H9 (cell line): ENCODE results near the gene MARK2. TPM values are rescaled to one million over a fixed set of nuclear protein-coding genes. Genes with fewer than 3 reads are reported as not detected.

Experiments used
- DNase-seq: peaks from one replicate; pipeline ENCODE4 v3.0.0-alpha.2; 2017
- H2AFZ ChIP-seq: one replicate; pipeline ENCODE4 v1.6.1; 2013; ENCODE audit warnings: mild to moderate bottlenecking, low read length, control low read depth, moderate library complexity
- H2AK5ac ChIP-seq: 2 replicates; pipeline ENCODE4 v1.6.1; 2013; ENCODE audit warnings: low read length, control low read depth, mixed read lengths; ENCODE audit not compliant: insufficient read length
- H2BK120ac ChIP-seq: one replicate; pipeline ENCODE4 v1.6.1; 2013; ENCODE audit warnings: low read depth, mild to moderate bottlenecking, low read length, control low read depth, inconsistent platforms; ENCODE audit not compliant: poor library complexity, severe bottlenecking
- H2BK12ac ChIP-seq: 2 replicates; pipeline ENCODE4 v1.6.1; 2013; ENCODE audit warnings: low read length, control low read depth, mixed read lengths, low read depth; ENCODE audit not compliant: insufficient read length
- H2BK15ac ChIP-seq: 2 replicates; pipeline ENCODE4 v1.6.1; 2013; ENCODE audit warnings: low read depth, low read length, control low read depth
- H2BK20ac ChIP-seq: one replicate; pipeline ENCODE4 v1.6.1; 2013; ENCODE audit warnings: low read depth, mild to moderate bottlenecking, low read length, control low read depth, inconsistent platforms; ENCODE audit not compliant: poor library complexity, severe bottlenecking
- H2BK5ac ChIP-seq: 2 replicates; pipeline ENCODE4 v1.6.1; 2013; ENCODE audit warnings: low read length, control low read depth, mixed read lengths; ENCODE audit not compliant: insufficient read length
- H3K14ac ChIP-seq: 2 replicates; pipeline ENCODE4 v1.6.1; 2013; ENCODE audit warnings: low read length, control low read depth; ENCODE audit not compliant: insufficient read depth
- H3K18ac ChIP-seq: 2 replicates; pipeline ENCODE4 v1.6.1; 2013; ENCODE audit warnings: low read depth, mild to moderate bottlenecking, mixed read lengths, low read length, control low read depth; ENCODE audit not compliant: insufficient read length
- H3K23ac ChIP-seq: 2 replicates; pipeline ENCODE4 v1.6.1; 2013; ENCODE audit warnings: low read length, control low read depth, mixed read lengths, low read depth; ENCODE audit not compliant: insufficient read length
- H3K23me2 ChIP-seq: 2 replicates; pipeline ENCODE4 v1.6.1; 2013; ENCODE audit warnings: low read depth, mild to moderate bottlenecking, mixed read lengths, low read length, control low read depth; ENCODE audit not compliant: insufficient read length, poor library complexity, severe bottlenecking
- H3K27ac ChIP-seq: 2 replicates; pipeline ENCODE4 v1.5.1; 2013; ENCODE audit warnings: low read length, control low read depth, mixed read lengths, low read depth; ENCODE audit not compliant: insufficient read length
- H3K27me3 ChIP-seq: 2 replicates; pipeline ENCODE4 v1.6.1; 2013; ENCODE audit warnings: low read length, control low read depth, inconsistent platforms; ENCODE audit not compliant: insufficient read depth
- H3K4ac ChIP-seq: 2 replicates; pipeline ENCODE4 v1.6.1; 2013; ENCODE audit warnings: low read depth, mild to moderate bottlenecking, control low read depth, inconsistent platforms, low read length, moderate library complexity
- H3K4me1 ChIP-seq: 2 replicates; pipeline ENCODE4 v1.6.1; 2013; ENCODE audit warnings: low read length, control low read depth, inconsistent platforms; ENCODE audit not compliant: insufficient read depth
- H3K4me2 ChIP-seq: 2 replicates; pipeline ENCODE4 v1.6.1; 2013; ENCODE audit warnings: low read length, control low read depth, mixed read lengths; ENCODE audit not compliant: insufficient read length, insufficient read depth
- H3K56ac ChIP-seq: 2 replicates; pipeline ENCODE4 v1.6.1; 2013; ENCODE audit warnings: low read depth, mild to moderate bottlenecking, mixed read lengths, low read length, control low read depth; ENCODE audit not compliant: insufficient read length
- H3K79me1 ChIP-seq: 2 replicates; pipeline ENCODE4 v1.6.1; 2013; ENCODE audit warnings: low read depth, mild to moderate bottlenecking, moderate library complexity, low read length, control low read depth, inconsistent platforms; ENCODE audit not compliant: insufficient read depth, poor library complexity, severe bottlenecking
- H3K79me2 ChIP-seq: 2 replicates; pipeline ENCODE4 v1.6.1; 2013; ENCODE audit warnings: low read length, control low read depth, inconsistent platforms; ENCODE audit not compliant: insufficient read depth
- H3K9ac ChIP-seq: 2 replicates; pipeline ENCODE4 v1.6.1; 2013; ENCODE audit warnings: low read length, control low read depth, mixed read lengths; ENCODE audit not compliant: insufficient read length; ENCODE audit errors: extremely low read depth
- H3K9me3 ChIP-seq: one replicate; pipeline ENCODE4 v1.6.1; 2013; ENCODE audit warnings: low read depth, low read length, inconsistent platforms; ENCODE audit not compliant: control insufficient read depth
- H3T11ph ChIP-seq: one replicate; pipeline ENCODE4 v1.6.1; 2013; ENCODE audit warnings: mild to moderate bottlenecking, low read length, control low read depth, inconsistent platforms
- H4K20me1 ChIP-seq: one replicate; pipeline ENCODE4 v1.6.1; 2013; ENCODE audit not compliant: control insufficient read depth, insufficient read length, insufficient read depth
- H4K5ac ChIP-seq: 2 replicates; pipeline ENCODE4 v1.6.1; 2013; ENCODE audit warnings: low read depth, mild to moderate bottlenecking, mixed read lengths, low read length, control low read depth; ENCODE audit not compliant: insufficient read length
- H4K8ac ChIP-seq: replicated peaks from 2 replicates; pipeline ENCODE4 v1.6.1; 2013; ENCODE audit warnings: low read length, control low read depth, mixed read lengths, low read depth; ENCODE audit not compliant: insufficient read length
- H4K91ac ChIP-seq: 2 replicates; pipeline ENCODE4 v1.6.1; 2013; ENCODE audit warnings: low read depth, mild to moderate bottlenecking, moderate library complexity, mixed read lengths, low read length, control low read depth; ENCODE audit not compliant: insufficient read length
- H3K27ac Mint-ChIP-seq, 3 experiments: 2 replicates in 2 of 3; 3 replicates in 1 of 3; pipeline ENCODE4 v1.8.0; 2020 to 2021; ENCODE audit warnings: mixed read lengths in 3 of 3, mild to moderate bottlenecking in 1 of 3, moderate library complexity in 1 of 3
- H3K27me3 Mint-ChIP-seq: 2 replicates; pipeline ENCODE4 v1.8.0; 2021; ENCODE audit warnings: low read depth, mild to moderate bottlenecking, moderate library complexity, mixed read lengths
- H3K36me3 Mint-ChIP-seq, 3 experiments: 2 replicates in 2 of 3; 3 replicates in 1 of 3; pipeline ENCODE4 v1.8.0; 2020 to 2021; ENCODE audit warnings: low read depth in 3 of 3, mixed read lengths in 3 of 3; ENCODE audit not compliant: insufficient read depth in 1 of 3
- H3K4me1 Mint-ChIP-seq, 2 experiments: 2 replicates each; pipeline ENCODE4 v1.8.0; 2020; ENCODE audit warnings: mixed read lengths in 2 of 2
- H3K4me3 Mint-ChIP-seq, 2 experiments: 2 replicates in 1 of 2; 3 replicates in 1 of 2; pipeline ENCODE4 v1.8.0; 2020 to 2021; ENCODE audit warnings: mild to moderate bottlenecking in 2 of 2, mixed read lengths in 2 of 2, moderate library complexity in 1 of 2
- H3K9me3 Mint-ChIP-seq, 2 experiments: 2 replicates in 1 of 2; 3 replicates in 1 of 2; pipeline ENCODE4 v1.8.0; 2020; ENCODE audit warnings: mild to moderate bottlenecking in 2 of 2, mixed read lengths in 2 of 2, moderate library complexity in 1 of 2
- CTCF ChIP-seq: fragments of 200-600 bp; sonication (generic); conservative IDR thresholded peaks from 3 replicates; pipeline ENCODE4 v1.8.0; 2021; ENCODE audit warnings: antibody characterized with exemption, mild to moderate bottlenecking
- WGBS: extraction: QIAGEN DNeasy Blood & Tissue Kit; methylation state at CpG from one replicate; pipeline ENCODE4 v1.1.7; 2013; ENCODE audit warnings: missing lambda C conversion rate, low lambda C conversion rate, mixed read lengths; ENCODE audit not compliant: insufficient read length; ENCODE audit errors: extremely low coverage; 5-methylcytosine and 5-hydroxymethylcytosine counted together
- total RNA-seq: library from RNA; stranded (reverse); gene quantifications from 2 replicates; pipeline ENCODE4 v1.2.1, GENCODE V29; 2021

MARK2 gene
- total RNA-seq, 1 experiment from 2014 or later: 45.7 TPM

DNA sequence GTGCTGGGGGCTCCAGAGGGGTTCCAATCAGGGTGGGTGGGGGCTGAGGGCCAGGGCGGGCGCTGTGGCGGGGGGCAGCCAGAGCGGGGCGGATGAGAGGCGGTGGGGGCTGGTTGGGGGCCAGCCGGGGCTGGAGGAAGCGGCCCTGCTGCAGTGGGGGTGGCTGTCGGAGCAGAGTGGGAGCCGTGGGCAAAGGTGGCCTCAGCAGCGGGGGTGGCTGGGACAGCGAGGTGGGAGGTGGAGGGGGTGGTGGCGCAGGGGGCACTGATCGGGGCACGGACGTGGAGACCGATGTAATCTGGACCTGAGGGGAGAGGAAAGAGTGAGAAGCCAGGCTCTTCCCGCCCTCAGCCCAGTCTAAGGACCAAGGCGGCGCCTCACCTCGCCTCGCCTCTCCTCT, 73.0 kb downstream of the MARK2 start:
- Mint-ChIP-seq H3K4me1 (peaks cover 30 to 58% of the 10 kb centered on the region in 2 experiments), H3K27ac (peak overlapping the region; percentile 53 to 91 (median 54); a peak in 3 of 7 replicates), H3K9me3 (no peaks in the 10 kb centered on the region), H3K36me3 (peaks cover 15 to 35% (median 31%) of the 10 kb centered on the region in 3 experiments; a peak in 6 of 7 replicates), H3K27me3 (no peaks in the 10 kb centered on the region; the same call in 1 of the 2 replicates), H3K4me3 (no peak overlapping the region)
- Histone ChIP-seq H3K79me2 (peaks cover 5% of the 10 kb centered on the region; the same call in 1 of the 2 replicates), H3K4me2 (no peak overlapping the region), H3K9ac (no peak overlapping the region), H4K5ac (no peak overlapping the region), H3T11ph (no peak overlapping the region), H3K14ac (no peak overlapping the region), H4K20me1 (no peaks in the 10 kb centered on the region), H3K4me1 (no peaks in the 10 kb centered on the region; the same call in 1 of the 2 replicates), H4K8ac (no peak overlapping the region), H3K79me1 (no peaks in the 10 kb centered on the region), H3K27ac (no peak overlapping the region), H3K27me3 (no peaks in the 10 kb centered on the region), H3K23me2 (peaks cover 11% of the 10 kb centered on the region), H2BK15ac (no peak overlapping the region), H3K4ac (no peak overlapping the region), H4K91ac (no peak overlapping the region), H3K23ac (no peak overlapping the region), H2BK120ac (no peak overlapping the region), H3K56ac (no peak overlapping the region), H2AFZ (no peak overlapping the region), H2BK5ac (no peak overlapping the region), H2BK12ac (no peak overlapping the region), H2BK20ac (no peak overlapping the region), H3K9me3 (no peaks in the 10 kb centered on the region), H3K18ac (no peak overlapping the region), H2AK5ac (no peak overlapping the region)
- TF ChIP-seq CTCF: no peak
- WGBS: no CpG with 5 or more reads among the region's 22 CpGs
- DNase-seq: no peak
